Epithelial cell of esophagus (primary cell): ENCODE results near the gene EXD3.

ENCODE experiments used
- DNase-seq: peaks from one replicate; pipeline ENCODE4 v3.0.0; 2010; ENCODE audit warnings: low read depth
- H3K4me3 ChIP-seq: 2 replicates; pipeline ENCODE4 v1.5.1; 2011; ENCODE audit warnings: mild to moderate bottlenecking, low read length, control low read depth
- TF ChIP-seq, protein P1 (sequence below): IDR thresholded peaks from 2 replicates; pipeline ENCODE4 v1.5.1; 2011; ENCODE audit warnings: low read depth, mild to moderate bottlenecking, low read length, control low read depth, inconsistent platforms; ENCODE audit not compliant: insufficient read depth; ENCODE audit errors: missing control alignments

Gene EXD3

DNA sequence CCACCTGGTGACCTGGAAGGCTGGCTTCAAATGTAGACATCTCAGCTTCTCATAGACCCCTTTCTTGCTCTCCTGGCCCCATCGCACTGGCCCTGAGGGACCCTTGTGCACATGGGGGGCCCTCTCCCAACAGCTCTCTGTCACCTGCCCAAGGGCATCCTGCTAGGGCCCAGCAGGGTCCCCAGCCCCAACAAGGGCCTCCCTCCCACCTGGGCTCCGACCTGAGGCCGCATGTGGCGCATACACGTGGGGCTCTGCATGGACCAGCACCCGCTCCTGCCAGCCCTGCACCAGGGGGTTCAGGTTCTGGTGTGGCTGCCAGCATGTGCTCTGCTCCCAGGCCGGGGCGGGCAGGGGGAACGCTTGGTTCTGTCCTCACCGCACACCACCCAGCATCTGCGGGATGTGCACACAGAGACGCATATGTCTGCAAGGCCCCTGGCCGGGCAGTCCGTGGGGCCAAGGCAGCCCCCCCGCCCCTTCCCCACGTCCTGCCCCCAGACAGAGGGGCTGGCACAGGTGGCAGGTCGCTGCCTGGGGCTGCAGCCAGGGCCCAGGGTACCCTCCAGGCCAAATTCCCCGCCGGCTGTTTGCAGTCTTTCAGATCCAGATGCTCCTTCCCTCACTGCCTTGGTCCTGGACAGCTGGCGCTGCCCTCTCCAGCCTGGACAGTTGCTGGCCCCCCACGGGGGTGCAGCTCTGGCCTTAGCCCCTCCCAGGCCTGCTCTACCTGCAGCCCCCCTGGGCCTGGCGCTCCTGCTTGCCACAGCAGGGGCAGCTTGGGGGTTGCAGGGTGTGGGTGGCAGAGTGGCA, 103.0 kb downstream of the EXD3 start:
- TF ChIP-seq, protein P1, sequence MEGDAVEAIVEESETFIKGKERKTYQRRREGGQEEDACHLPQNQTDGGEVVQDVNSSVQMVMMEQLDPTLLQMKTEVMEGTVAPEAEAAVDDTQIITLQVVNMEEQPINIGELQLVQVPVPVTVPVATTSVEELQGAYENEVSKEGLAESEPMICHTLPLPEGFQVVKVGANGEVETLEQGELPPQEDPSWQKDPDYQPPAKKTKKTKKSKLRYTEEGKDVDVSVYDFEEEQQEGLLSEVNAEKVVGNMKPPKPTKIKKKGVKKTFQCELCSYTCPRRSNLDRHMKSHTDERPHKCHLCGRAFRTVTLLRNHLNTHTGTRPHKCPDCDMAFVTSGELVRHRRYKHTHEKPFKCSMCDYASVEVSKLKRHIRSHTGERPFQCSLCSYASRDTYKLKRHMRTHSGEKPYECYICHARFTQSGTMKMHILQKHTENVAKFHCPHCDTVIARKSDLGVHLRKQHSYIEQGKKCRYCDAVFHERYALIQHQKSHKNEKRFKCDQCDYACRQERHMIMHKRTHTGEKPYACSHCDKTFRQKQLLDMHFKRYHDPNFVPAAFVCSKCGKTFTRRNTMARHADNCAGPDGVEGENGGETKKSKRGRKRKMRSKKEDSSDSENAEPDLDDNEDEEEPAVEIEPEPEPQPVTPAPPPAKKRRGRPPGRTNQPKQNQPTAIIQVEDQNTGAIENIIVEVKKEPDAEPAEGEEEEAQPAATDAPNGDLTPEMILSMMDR: no peak
- H3K4me3 ChIP-seq: no peak overlapping the region
- no peak for DNase-seq

DNA sequence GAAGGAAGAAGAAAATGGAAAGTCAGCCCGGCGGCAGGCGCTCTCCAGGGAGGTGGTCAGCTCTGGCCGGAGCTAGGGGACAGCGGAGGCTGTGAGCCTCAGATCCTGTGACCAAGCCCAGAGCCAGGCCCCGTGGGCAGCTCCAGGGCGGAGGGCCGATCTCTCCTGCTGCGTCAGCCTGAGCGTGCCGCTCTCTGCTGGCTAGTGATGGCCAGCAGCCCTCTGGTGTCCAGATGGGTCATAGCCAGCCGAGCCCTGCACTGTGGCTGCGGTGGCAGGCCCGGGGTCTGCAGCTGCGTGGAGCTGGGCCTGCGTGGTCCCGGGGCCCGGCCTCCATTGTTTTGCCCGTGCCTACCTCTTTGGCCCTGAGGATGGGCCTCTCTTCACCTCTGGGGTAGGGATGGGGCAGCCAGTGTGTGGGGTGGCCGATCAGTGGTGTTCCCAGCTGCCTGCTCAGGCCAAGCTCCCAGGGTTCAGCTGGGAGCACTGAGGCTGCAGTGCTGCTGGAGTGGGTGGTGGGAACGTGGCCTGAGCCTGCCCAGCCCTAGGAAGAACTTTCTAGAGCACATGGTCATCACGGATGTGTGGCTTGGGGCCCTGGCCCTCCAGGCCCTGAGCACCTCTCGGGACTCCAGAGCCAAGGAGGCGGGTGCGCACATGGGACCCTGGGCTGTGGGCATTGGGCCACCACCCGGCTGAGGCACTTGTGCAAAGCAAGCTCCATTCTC, 103.8 kb downstream of the EXD3 start:
- no peak overlapping the region for H3K4me3 ChIP-seq
- DNase-seq: no peak
- TF ChIP-seq, protein P1: no peak

DNA sequence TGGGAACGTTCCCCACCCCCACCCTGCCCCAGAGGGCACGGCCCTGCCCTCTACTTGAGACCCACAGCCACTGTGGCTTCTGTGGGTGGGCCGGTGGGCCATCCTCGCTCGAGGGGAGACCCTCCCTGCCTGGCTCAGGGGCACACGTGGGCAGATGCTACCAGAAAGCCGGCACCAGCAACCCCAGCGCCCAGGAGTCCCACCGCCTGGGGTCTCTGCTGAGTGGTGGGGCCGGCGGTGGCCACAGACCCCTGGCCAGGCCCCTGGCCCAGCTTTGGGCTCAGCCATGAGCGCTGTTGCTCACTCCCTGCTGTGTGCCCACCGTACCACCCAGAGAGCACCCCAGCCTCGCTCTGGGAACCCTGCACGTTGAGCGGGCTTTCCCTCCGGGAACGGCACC, 104.4 kb downstream of the EXD3 start:
- DNase-seq: no peak
- TF ChIP-seq, protein P1: no peak
- no peak overlapping the region for H3K4me3 ChIP-seq

DNA sequence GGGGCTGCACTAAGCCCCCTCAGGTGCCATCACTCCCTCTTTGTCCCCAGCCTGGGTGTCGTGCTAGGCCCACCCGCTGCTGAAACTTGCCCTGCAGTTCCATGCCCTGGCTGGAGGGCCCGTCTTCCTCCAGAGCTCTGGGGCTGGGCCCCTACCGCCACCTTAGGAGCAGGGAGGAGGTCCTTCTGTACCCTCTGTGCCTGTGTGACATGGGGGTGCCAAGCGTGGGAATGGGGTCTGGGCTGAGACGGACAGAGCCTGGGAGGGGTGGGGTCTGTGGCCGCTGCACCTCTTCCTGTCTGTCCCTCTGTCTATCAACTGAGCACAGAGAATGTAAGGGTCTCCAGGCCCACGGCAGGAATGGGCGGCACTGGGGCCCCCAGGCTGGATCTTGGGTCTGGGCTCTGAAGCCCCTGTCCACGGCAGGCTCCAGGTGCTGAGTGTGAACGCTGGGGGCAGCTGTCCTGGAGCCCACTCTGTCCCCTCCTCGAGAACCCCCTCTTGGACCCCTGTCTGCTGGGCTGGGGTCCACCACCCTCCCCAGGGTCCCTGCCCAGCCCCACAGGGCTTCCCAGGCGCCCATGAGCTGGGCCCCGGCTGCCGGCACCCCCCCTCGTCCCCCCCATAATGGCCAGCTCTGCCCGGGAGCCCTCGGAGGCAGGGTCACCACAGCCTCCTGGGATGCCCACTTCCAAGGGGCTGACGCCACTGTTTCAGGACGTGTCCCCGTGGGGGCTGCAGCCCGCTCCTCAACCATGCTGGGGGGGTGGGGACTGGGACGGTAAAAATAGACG, 105.0 kb downstream of the EXD3 start:
- no peak overlapping the region for H3K4me3 ChIP-seq
- TF ChIP-seq, protein P1: no peak
- DNase-seq: no peak

DNA sequence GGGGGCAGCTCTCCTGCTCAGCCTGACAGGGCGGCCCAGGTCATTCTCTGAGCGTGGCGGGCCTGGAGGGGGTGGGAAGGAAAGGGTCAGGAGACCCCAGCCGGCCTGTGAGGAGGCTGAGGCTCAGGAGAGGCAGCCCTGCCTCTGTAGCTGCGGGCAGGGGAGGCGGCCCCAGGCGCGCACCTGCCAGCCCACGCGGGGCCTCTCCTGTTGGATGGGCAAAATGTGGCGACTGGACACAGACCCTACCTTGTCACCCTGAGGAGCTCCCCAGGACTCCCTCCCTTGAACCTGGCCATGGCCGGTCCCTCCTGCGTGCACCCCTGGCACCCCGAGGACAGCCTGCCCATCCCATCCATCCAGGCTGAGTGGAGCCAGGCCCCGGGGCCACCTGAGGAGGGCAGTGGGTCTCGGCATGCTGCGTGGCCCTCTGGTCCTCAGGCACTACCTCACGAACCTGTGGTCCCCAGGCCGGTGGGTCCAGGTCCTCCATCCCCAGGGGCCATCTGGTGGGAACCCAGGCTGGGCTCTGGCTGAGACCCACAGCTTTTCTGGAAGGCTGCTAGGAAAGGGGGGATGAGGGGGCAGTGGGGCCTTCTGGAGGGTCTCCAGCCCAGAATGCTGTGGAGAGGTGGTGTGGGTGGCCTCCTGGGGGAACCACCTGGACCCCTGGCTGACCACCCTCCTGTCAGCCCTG, 105.8 kb downstream of the EXD3 start:
- TF ChIP-seq, protein P1: no peak
- H3K4me3 ChIP-seq: no peak overlapping the region
- DNase-seq: no peak
